HepG2 (cell line): ENCODE data around the gene GMEB1. TPM values are rescaled to one million over a fixed set of nuclear protein-coding genes. Genes with fewer than 3 reads are reported as not detected.

Experiments
- AHDC1 ChIP-seq: sonication (generic); formaldehyde crosslinking; IDR thresholded peaks from 2 replicates; pipeline ENCODE4 v1.5.1; 2020; ENCODE audit warnings: mild to moderate bottlenecking, missing genetic modification reagents, borderline replicate concordance
- BCL3 ChIP-seq: sonication (generic); formaldehyde crosslinking; IDR thresholded peaks from 2 replicates; pipeline ENCODE4 v1.5.1; 2020; ENCODE audit warnings: mild to moderate bottlenecking, missing genetic modification reagents, moderate library complexity
- ERF ChIP-seq: IDR thresholded peaks from 2 replicates; pipeline ENCODE4 v1.6.1; 2018; ENCODE audit warnings: missing biosample characterization, missing genetic modification reagents
- ESRRA ChIP-seq: sonication (generic); formaldehyde crosslinking; IDR thresholded peaks from 2 replicates; pipeline ENCODE4 v1.5.1; 2020; ENCODE audit warnings: mild to moderate bottlenecking, low read depth, missing genetic modification reagents
- FOSL1 ChIP-seq: sonication (generic); formaldehyde crosslinking; IDR thresholded peaks from 2 replicates; pipeline ENCODE4 v1.9.0; 2021; ENCODE audit warnings: missing genetic modification reagents, borderline replicate concordance
- GPBP1L1 ChIP-seq: sonication (generic); formaldehyde crosslinking; IDR thresholded peaks from 2 replicates; pipeline ENCODE4 v1.5.0; 2020; ENCODE audit warnings: mild to moderate bottlenecking, missing genetic modification reagents
- MXI1 ChIP-seq: IDR thresholded peaks from 3 replicates; pipeline ENCODE4 v1.6.1; 2012; ENCODE audit warnings: low read depth, low read length, inconsistent platforms, borderline replicate concordance
- NPAS2 ChIP-seq: sonication (generic); formaldehyde crosslinking; IDR thresholded peaks from 2 replicates; pipeline ENCODE4 v1.8.0; 2022; ENCODE audit warnings: mild to moderate bottlenecking, missing genetic modification reagents, borderline replicate concordance
- RFXAP ChIP-seq: sonication (generic); formaldehyde crosslinking; IDR thresholded peaks from 2 replicates; pipeline ENCODE4 v1.4.0; 2020; ENCODE audit warnings: missing genetic modification reagents, borderline replicate concordance
- RXRB ChIP-seq: IDR thresholded peaks from 2 replicates; pipeline ENCODE4 v1.6.1; 2016; ENCODE audit warnings: borderline replicate concordance, missing genetic modification reagents, missing compliant biosample characterization
- TOPORS ChIP-seq: sonication (generic); formaldehyde crosslinking; IDR thresholded peaks from 2 replicates; pipeline ENCODE4 v1.8.0; 2023; ENCODE audit warnings: mild to moderate bottlenecking, missing genetic modification reagents
- ZIK1 ChIP-seq: sonication (generic); formaldehyde crosslinking; IDR thresholded peaks from 2 replicates; pipeline ENCODE4 v1.5.0; 2020; ENCODE audit warnings: mild to moderate bottlenecking, low read depth, missing genetic modification reagents, borderline replicate concordance
- ZMYM4 ChIP-seq: sonication (generic); formaldehyde crosslinking; IDR thresholded peaks from 2 replicates; pipeline ENCODE4 v1.8.1; 2023; ENCODE audit warnings: mild to moderate bottlenecking, missing genetic modification reagents
- ZNF281 ChIP-seq: sonication (generic); formaldehyde crosslinking; IDR thresholded peaks from 2 replicates; pipeline ENCODE4 v1.4.0; 2020; ENCODE audit warnings: missing genetic modification reagents, borderline replicate concordance
- ZNF430 ChIP-seq: sonication (generic); formaldehyde crosslinking; IDR thresholded peaks from 2 replicates; pipeline ENCODE4 v1.9.0; 2021; ENCODE audit warnings: mild to moderate bottlenecking, missing genetic modification reagents
- ZNF619 ChIP-seq: sonication (generic); formaldehyde crosslinking; IDR thresholded peaks from 2 replicates; pipeline ENCODE4 v1.4.0; 2020; ENCODE audit warnings: mild to moderate bottlenecking, missing genetic modification reagents
- ZNF816 ChIP-seq: sonication (generic); formaldehyde crosslinking; IDR thresholded peaks from 2 replicates; pipeline ENCODE4 v1.8.0; 2022; ENCODE audit warnings: missing genetic modification reagents, mild to moderate bottlenecking, borderline replicate concordance
- polyA plus RNA-seq, 8 experiments: library from polyadenylated mRNA; depleted of rRNA in 3 of 8; stranded (reverse) in 7 of 8; unstranded in 1 of 8; fragments of >200 nt; fragmentation: Illumina TruSeq in 4 of 8; extraction: Trizol in 4 of 8; gene quantifications; 2 replicates each; pipeline versions ENCODE4 v1.2.1 to v1.2.3, GENCODE V29; 2011 to 2016; ENCODE audit warnings: low read depth in 4 of 8, missing spikeins in 1 of 8, mixed read lengths in 1 of 8; ENCODE audit not compliant: insufficient read depth in 1 of 8
- total RNA-seq, 5 experiments: library from RNA; depleted of rRNA; stranded (reverse); fragments of >200 nt; fragmentation: Illumina TruSeq; extraction: Trizol; gene quantifications; 2 replicates each; pipeline ENCODE4 v1.2.3, GENCODE V29; 2016; ENCODE audit warnings: low read depth in 1 of 5

The GMEB1 gene
- total and polyA plus RNA-seq, 2 of the 13 experiments (the other 11 are each of a cell fraction or from before 2014, with no cell fraction given) = 3.0 to 6.0 TPM

GRCh38 chr1:28648474-28649198 is 19.9 kb upstream of the GMEB1 start, which contains the start of gene RNU11 (continued):
- TF ChIP-seq BCL3 (no peak), AHDC1 (CRISPR knock-in tag) (no peak), ZNF619 (CRISPR knock-in tag) (peak; percentile 76; the same call in 1 of the 2 replicates), NPAS2 (CRISPR knock-in tag) (no peak), ZIK1 (CRISPR knock-in tag) (no peak), ESRRA (peak; percentile 27; the same call in 1 of the 2 replicates), RXRB (CRISPR knock-in tag) (peak; percentile 85), MXI1 (peak; percentile 66; the same call in 2 of the 3 replicates), ZNF430 (peak; percentile 74), FOSL1 (no peak), TOPORS (CRISPR knock-in tag) (peak; percentile 89; the same call in 1 of the 2 replicates), ZMYM4 (CRISPR knock-in tag) (peak; percentile 75), RFXAP (CRISPR knock-in tag) (peak; percentile 92), ZNF816 (CRISPR knock-in tag) (no peak; the same call in 1 of the 2 replicates), ERF (CRISPR knock-in tag) (peak; percentile 88), ZNF281 (peak; percentile 75; the same call in 1 of the 2 replicates), GPBP1L1 (CRISPR knock-in tag) (no peak)
